HEK293T (cell line): ENCODE data around the gene ITGAV.

ENCODE experiments used
- CTCF ChIA-PET: fragments of 350-600 bp; formaldehyde crosslinking; extraction: SDS; loops from one replicate; lab custom pipeline; 2021; ENCODE audit warnings: antibody characterized with exemption, inconsistent platforms; lab: Yijun Ruan, JAX
- POLR2A ChIA-PET: fragments of 350-600 bp; formaldehyde crosslinking; extraction: SDS; loops from one replicate; lab custom pipeline; 2020; ENCODE audit warnings: antibody characterized with exemption, inconsistent platforms; lab: Yijun Ruan, JAX
- DNase-seq: peaks from one replicate; pipeline ENCODE4 v3.0.0; 2012; ENCODE audit warnings: mixed read lengths; ENCODE audit errors: extremely low spot score
- ARNT ChIP-seq: fragments of 450-650 bp; IDR thresholded peaks from 2 replicates; pipeline ENCODE4 v1.6.1; 2017; ENCODE audit warnings: mild to moderate bottlenecking
- BHLHE40 ChIP-seq: fragments of 450-650 bp; IDR thresholded peaks from 2 replicates; pipeline ENCODE4 v1.6.1; 2016; ENCODE audit warnings: mild to moderate bottlenecking, moderate library complexity, borderline replicate concordance
- CTBP1 ChIP-seq: fragments of 450-650 bp; IDR thresholded peaks from 2 replicates; pipeline ENCODE4 v1.6.1; 2016; ENCODE audit warnings: borderline replicate concordance
- ELF4 ChIP-seq: fragments of 450-650 bp; IDR thresholded peaks from 2 replicates; pipeline ENCODE4 v1.6.1; 2017; ENCODE audit warnings: antibody characterized with exemption
- FOXA1 ChIP-seq: fragments of 450-650 bp; IDR thresholded peaks from 2 replicates; pipeline ENCODE4 v1.6.1; 2016; ENCODE audit warnings: mild to moderate bottlenecking
- FOXK2 ChIP-seq: fragments of 450-650 bp; IDR thresholded peaks from 2 replicates; pipeline ENCODE4 v1.6.1; 2016; ENCODE audit warnings: mild to moderate bottlenecking
- FOXM1 ChIP-seq: fragments of 450-650 bp; IDR thresholded peaks from 2 replicates; pipeline ENCODE4 v1.6.1; 2017; ENCODE audit warnings: mild to moderate bottlenecking, borderline replicate concordance
- HDGF ChIP-seq: fragments of 450-650 bp; IDR thresholded peaks from 2 replicates; pipeline ENCODE4 v1.6.1; 2017; ENCODE audit warnings: antibody characterized with exemption, borderline replicate concordance
- L3MBTL2 ChIP-seq: fragments of 450-650 bp; conservative IDR thresholded peaks from 2 replicates; pipeline ENCODE4 v1.6.1; 2016; ENCODE audit warnings: mild to moderate bottlenecking
- LEF1 ChIP-seq: fragments of 450-650 bp; IDR thresholded peaks from 2 replicates; pipeline ENCODE4 v1.6.1; 2017; ENCODE audit warnings: mild to moderate bottlenecking, borderline replicate concordance
- NFRKB ChIP-seq: fragments of 450-650 bp; IDR thresholded peaks from 2 replicates; pipeline ENCODE4 v1.6.1; 2016; ENCODE audit warnings: mild to moderate bottlenecking, moderate library complexity
- SP1 ChIP-seq: fragments of 450-650 bp; IDR thresholded peaks from 2 replicates; pipeline ENCODE4 v1.6.1; 2017
- SUZ12 ChIP-seq: fragments of 450-650 bp; IDR thresholded peaks from 2 replicates; pipeline ENCODE4 v1.6.1; 2016; ENCODE audit warnings: mild to moderate bottlenecking
- TARDBP ChIP-seq: fragments of 450-650 bp; IDR thresholded peaks from 2 replicates; pipeline ENCODE4 v1.6.1; 2016
- ZNF384 ChIP-seq: fragments of 450-650 bp; IDR thresholded peaks from 2 replicates; pipeline ENCODE4 v1.6.1; 2016
- TF ChIP-seq, protein P1 (sequence below): fragments of 450-650 bp; IDR thresholded peaks from 2 replicates; pipeline ENCODE4 v1.6.1; 2016

ITGAV gene

GRCh38 chr2:186688813-186689212, 99.0 kb downstream of the ITGAV start:
- POLR2A ChIA-PET = no interaction called here
- CTCF ChIA-PET = no interaction called here
- no peak for DNase-seq
- TF ChIP-seq FOXM1 (no peak), SUZ12 (no peak), NFRKB (no peak), CTBP1 (no peak), ZNF384 (no peak), ARNT (no peak), TARDBP (no peak), HDGF (no peak), FOXA1 (no peak), L3MBTL2 (no peak)
- TF ChIP-seq, protein P1, sequence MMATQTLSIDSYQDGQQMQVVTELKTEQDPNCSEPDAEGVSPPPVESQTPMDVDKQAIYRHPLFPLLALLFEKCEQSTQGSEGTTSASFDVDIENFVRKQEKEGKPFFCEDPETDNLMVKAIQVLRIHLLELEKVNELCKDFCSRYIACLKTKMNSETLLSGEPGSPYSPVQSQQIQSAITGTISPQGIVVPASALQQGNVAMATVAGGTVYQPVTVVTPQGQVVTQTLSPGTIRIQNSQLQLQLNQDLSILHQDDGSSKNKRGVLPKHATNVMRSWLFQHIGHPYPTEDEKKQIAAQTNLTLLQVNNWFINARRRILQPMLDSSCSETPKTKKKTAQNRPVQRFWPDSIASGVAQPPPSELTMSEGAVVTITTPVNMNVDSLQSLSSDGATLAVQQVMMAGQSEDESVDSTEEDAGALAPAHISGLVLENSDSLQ = no peak

DNA sequence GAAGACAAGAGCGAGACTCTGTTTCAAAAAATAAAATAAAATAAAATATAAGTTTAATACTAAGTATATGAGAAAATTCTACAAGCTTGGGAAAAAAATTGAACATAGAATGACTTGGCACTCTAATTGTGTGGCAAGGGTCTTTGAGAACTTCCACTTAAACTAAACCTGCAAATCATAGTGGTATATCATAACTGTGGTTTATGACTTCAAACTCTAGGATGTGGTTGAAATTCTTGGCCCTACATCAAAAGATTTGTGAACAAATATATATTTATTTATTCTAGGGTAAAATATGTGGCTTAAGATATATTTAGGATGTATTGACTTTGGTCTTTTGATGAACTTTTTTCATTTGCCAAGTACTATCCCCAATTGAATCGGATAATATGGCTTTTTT, 100.9 kb downstream of the ITGAV start:
- CTCF ChIA-PET = no interaction called here

DNA sequence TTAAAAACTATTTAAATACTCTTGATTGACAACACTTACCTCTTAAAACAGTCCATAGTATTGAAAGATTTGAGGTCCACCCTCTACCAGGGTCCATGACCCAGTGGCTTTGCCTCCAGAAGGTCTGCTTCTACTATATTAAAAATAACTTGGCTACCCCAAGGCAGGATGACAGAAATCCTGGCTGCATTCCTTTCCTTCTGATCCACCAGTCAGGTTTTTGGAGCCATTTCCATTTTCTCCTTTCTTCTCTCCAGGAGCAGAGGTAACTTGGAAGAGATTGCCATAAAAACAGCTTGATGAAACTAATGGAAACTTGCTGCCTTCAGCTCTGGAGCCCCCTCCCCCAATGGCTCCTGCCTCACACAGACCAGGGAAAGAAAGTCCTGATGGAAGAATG, 101.4 kb downstream of the ITGAV start:
- no peak for DNase-seq
- TF ChIP-seq FOXK2 = no peak
- no peak for TF ChIP-seq BHLHE40
- no peak for TF ChIP-seq HDGF
- no peak for TF ChIP-seq ELF4
- no peak for TF ChIP-seq SP1
- no peak for TF ChIP-seq ARNT
- TF ChIP-seq TARDBP = no peak
- no peak for TF ChIP-seq CTBP1
- TF ChIP-seq SUZ12 = no peak
- no peak for TF ChIP-seq LEF1
- no peak for TF ChIP-seq FOXM1
- TF ChIP-seq FOXA1 = no peak
- TF ChIP-seq NFRKB = no peak
- TF ChIP-seq ZNF384 = no peak
- no peak for TF ChIP-seq L3MBTL2
- TF ChIP-seq, protein P1 = no peak
- ChIA-PET POLR2A (no interaction called here), CTCF (no interaction called here)

More for the DNA sequence above, 100.9 kb downstream of the ITGAV start:
- POLR2A ChIA-PET = no interaction called here
- TF ChIP-seq FOXK2 (no peak), TARDBP (no peak), LEF1 (no peak), BHLHE40 (no peak), ZNF384 (no peak), ELF4 (no peak), NFRKB (no peak), HDGF (no peak), FOXM1 (no peak), ARNT (no peak), L3MBTL2 (no peak), SUZ12 (no peak), CTBP1 (no peak), SP1 (no peak), FOXA1 (no peak)
- TF ChIP-seq, protein P1 = no peak
- DNase-seq = no peak

- CTCF ChIA-PET = no interaction called here
- no peak for DNase-seq
- POLR2A ChIA-PET = no interaction called here
- TF ChIP-seq, protein P1 = no peak
- TF ChIP-seq L3MBTL2 = no peak
- no peak for TF ChIP-seq LEF1
Measured at GRCh38 chr2:186691900-186692299, 102.0 kb downstream of the ITGAV start.

- ChIA-PET POLR2A (no interaction called here), CTCF (interaction anchor here (0.7 kb wide), 1 partner anchor 87 kb away, joined by 3 read pairs; no protein-coding TSS in a partner anchor)
- DNase-seq = no peak
- no peak for TF ChIP-seq SUZ12
- no peak for TF ChIP-seq ELF4
- no peak for TF ChIP-seq ARNT
- TF ChIP-seq, protein P1 = no peak
- no peak for TF ChIP-seq SP1
- TF ChIP-seq ZNF384 = no peak
- TF ChIP-seq BHLHE40 = no peak
- TF ChIP-seq HDGF = no peak
- TF ChIP-seq CTBP1 = no peak
Measured at GRCh38 chr2:186693446-186693832, 103.6 kb downstream of the ITGAV start.
